ENCODE results near the gene CD74.

DNA sequence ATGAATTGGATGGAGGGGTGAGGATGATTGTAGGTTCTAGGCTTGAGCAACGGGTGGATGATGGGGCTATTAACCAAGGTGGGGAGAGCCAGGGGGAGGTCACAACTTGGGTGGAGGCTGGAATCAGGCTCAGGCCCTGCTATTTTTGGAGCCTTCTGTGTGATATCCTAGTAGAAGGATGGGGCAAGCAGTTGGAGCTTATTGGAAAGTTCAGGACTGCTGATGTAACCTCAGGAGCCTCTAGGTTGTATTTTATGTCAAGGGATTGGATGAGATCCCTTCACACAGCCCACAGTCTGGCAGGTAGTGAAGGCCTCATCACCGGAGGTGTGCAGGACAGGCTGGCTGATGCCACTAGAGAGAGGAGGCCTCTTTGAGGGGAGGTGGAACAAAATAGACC is 48.1 kb upstream of the CD74 start:
- TF ChIP-seq POLR2A (IDR thresholded peaks at IDR 0.05; ENCODE audit: low read depth, low read length): no peak
- TF ChIP-seq, protein P1, sequence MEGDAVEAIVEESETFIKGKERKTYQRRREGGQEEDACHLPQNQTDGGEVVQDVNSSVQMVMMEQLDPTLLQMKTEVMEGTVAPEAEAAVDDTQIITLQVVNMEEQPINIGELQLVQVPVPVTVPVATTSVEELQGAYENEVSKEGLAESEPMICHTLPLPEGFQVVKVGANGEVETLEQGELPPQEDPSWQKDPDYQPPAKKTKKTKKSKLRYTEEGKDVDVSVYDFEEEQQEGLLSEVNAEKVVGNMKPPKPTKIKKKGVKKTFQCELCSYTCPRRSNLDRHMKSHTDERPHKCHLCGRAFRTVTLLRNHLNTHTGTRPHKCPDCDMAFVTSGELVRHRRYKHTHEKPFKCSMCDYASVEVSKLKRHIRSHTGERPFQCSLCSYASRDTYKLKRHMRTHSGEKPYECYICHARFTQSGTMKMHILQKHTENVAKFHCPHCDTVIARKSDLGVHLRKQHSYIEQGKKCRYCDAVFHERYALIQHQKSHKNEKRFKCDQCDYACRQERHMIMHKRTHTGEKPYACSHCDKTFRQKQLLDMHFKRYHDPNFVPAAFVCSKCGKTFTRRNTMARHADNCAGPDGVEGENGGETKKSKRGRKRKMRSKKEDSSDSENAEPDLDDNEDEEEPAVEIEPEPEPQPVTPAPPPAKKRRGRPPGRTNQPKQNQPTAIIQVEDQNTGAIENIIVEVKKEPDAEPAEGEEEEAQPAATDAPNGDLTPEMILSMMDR (conservative IDR thresholded peaks at IDR 0.05; ENCODE audit: low read depth, low read length): no peak
